LNCaP clone FGC (cell line): ENCODE measurements around the gene NPBWR2.

Source experiments
- DNase-seq: peaks from one replicate; pipeline ENCODE4 v3.0.0-alpha.2; 2011; ENCODE audit warnings: low read depth
- H3K4me3 ChIP-seq: 2 replicates; pipeline ENCODE4 v1.5.1; 2011; ENCODE audit warnings: mild to moderate bottlenecking, low read depth, low read length, control low read depth
- CTCF ChIP-seq: IDR thresholded peaks from 2 replicates; pipeline ENCODE4 v1.5.1; 2012; ENCODE audit warnings: mild to moderate bottlenecking; ENCODE audit not compliant: control insufficient read depth, insufficient read depth; ENCODE audit errors: extremely low read depth

The NPBWR2 gene

GRCh38 chr20:64109831-64110391 lies 2.5 kb upstream of the NPBWR2 start:
- TF ChIP-seq CTCF: no peak
- no peak for DNase-seq

GRCh38 chr20:64108731-64109681 lies 1.6 kb upstream of the NPBWR2 start:
- no peak overlapping the region for H3K4me3 ChIP-seq
- no peak for TF ChIP-seq CTCF
- no peak for DNase-seq

More at GRCh38 chr20:64109831-64110391, 2.5 kb upstream of the NPBWR2 start:
- H3K4me3 ChIP-seq: no peak overlapping the region

GRCh38 chr20:64107736-64108457 lies 532 bp upstream of the NPBWR2 start:
- no peak for TF ChIP-seq CTCF
- H3K4me3 ChIP-seq: no peak overlapping the region
- DNase-seq: no peak

- no peak for TF ChIP-seq CTCF
- H3K4me3 ChIP-seq: no peak overlapping the region
- DNase-seq: no peak
These were observed 867 bp downstream of the NPBWR2 start for GRCh38 chr20:64106435-64106961.

- no peak for TF ChIP-seq CTCF
- DNase-seq: no peak
These were observed 1.4 kb downstream of the NPBWR2 start for GRCh38 chr20:64105846-64106434.

GRCh38 chr20:64104667-64105451 lies 2.5 kb downstream of the NPBWR2 start:
- no peak overlapping the region for H3K4me3 ChIP-seq
- no peak for TF ChIP-seq CTCF
- DNase-seq: no peak

More at GRCh38 chr20:64105846-64106434, 1.4 kb downstream of the NPBWR2 start:
- no peak overlapping the region for H3K4me3 ChIP-seq
